ENCODE measurements around the gene BLVRA. TPM values are rescaled to one million over a fixed set of nuclear protein-coding genes. Genes with fewer than 3 reads are reported as not detected.

Gene BLVRA
- total RNA-seq, 6 donors from 2014 or later: 77.5 to 112 (median 105) TPM

GRCh38 chr7:43850348-43851116 lies 92.1 kb downstream of the BLVRA start:
- Histone ChIP-seq H3K36me3 (no peaks in the 10 kb centered on the region), H3K4me1 (no peaks in the 10 kb centered on the region), H3K27me3 (no peaks in the 10 kb centered on the region), H3K9me3 (no peaks in the 10 kb centered on the region), H3K4me3 (no peak overlapping the region), H3K27ac (no peak overlapping the region)
- ATAC-seq (ENCODE audit: low FRiP score in 2 of 2) (no peak), DNase-seq (no peak)
- no peak for TF ChIP-seq EP300 (IDR thresholded peaks at IDR 0.05)
- no peak for TF ChIP-seq CTCF (IDR thresholded peaks at IDR 0.05)
- TF ChIP-seq POLR2AphosphoS5 (IDR thresholded peaks at IDR 0.05): no peak
- no peak for TF ChIP-seq POLR2A (IDR thresholded peaks at IDR 0.05)
- 89 to 91% methylated on average over 5 of the region's 5 CpGs for WGBS, 2 donors

- H3K4me1 ChIP-seq: no peaks in the 10 kb centered on the region
- H3K36me3 ChIP-seq: no peaks in the 10 kb centered on the region
- H3K9me3 ChIP-seq: no peaks in the 10 kb centered on the region
- ATAC-seq (ENCODE audit: low FRiP score in 2 of 2) (no peak), DNase-seq (no peak)
- H3K4me3 ChIP-seq: no peak overlapping the region
- no peak overlapping the region for H3K27ac ChIP-seq
- 86 to 88% methylated on average over 2 of the region's 2 CpGs for WGBS, 2 donors
- H3K27me3 ChIP-seq: no peaks in the 10 kb centered on the region
- no peak for TF ChIP-seq POLR2AphosphoS5 (IDR thresholded peaks at IDR 0.05)
- no peak for TF ChIP-seq POLR2A (IDR thresholded peaks at IDR 0.05)
- no peak for TF ChIP-seq EP300 (IDR thresholded peaks at IDR 0.05)
- no peak for TF ChIP-seq CTCF (IDR thresholded peaks at IDR 0.05)
These were observed 93.3 kb downstream of the BLVRA start for GRCh38 chr7:43851805-43852204.

- H3K4me3 ChIP-seq: no peak overlapping the region
- H3K4me1 ChIP-seq: no peaks in the 10 kb centered on the region
- TF ChIP-seq CTCF (IDR thresholded peaks at IDR 0.05) (no peak), EP300 (IDR thresholded peaks at IDR 0.05) (no peak), POLR2AphosphoS5 (IDR thresholded peaks at IDR 0.05) (no peak), POLR2A (IDR thresholded peaks at IDR 0.05) (no peak)
- no peaks in the 10 kb centered on the region for H3K27me3 ChIP-seq
- H3K9me3 ChIP-seq: no peaks in the 10 kb centered on the region
- no peak overlapping the region for H3K27ac ChIP-seq
- H3K36me3 ChIP-seq: no peaks in the 10 kb centered on the region
- DNase-seq (no peak), ATAC-seq (ENCODE audit: low FRiP score in 2 of 2) (no peak)
These were observed 96.7 kb downstream of the BLVRA start for GRCh38 chr7:43855176-43855575.

- no peak for TF ChIP-seq EP300 (IDR thresholded peaks at IDR 0.05)
- TF ChIP-seq CTCF (IDR thresholded peaks at IDR 0.05): no peak
- TF ChIP-seq POLR2AphosphoS5 (IDR thresholded peaks at IDR 0.05): no peak
- TF ChIP-seq POLR2A (IDR thresholded peaks at IDR 0.05): no peak
- 91 to 98% methylated on average over 4 of the region's 4 CpGs for WGBS, 2 donors
- no peaks in the 10 kb centered on the region for H3K36me3 ChIP-seq
- no peaks in the 10 kb centered on the region for H3K27me3 ChIP-seq
- H3K9me3 ChIP-seq: no peaks in the 10 kb centered on the region
- no peak overlapping the region for H3K27ac ChIP-seq
- DNase-seq (no peak), ATAC-seq (ENCODE audit: low FRiP score in 2 of 2) (no peak)
- H3K4me1 ChIP-seq: no peaks in the 10 kb centered on the region
- no peak overlapping the region for H3K4me3 ChIP-seq
These were observed 97.8 kb downstream of the BLVRA start for GRCh38 chr7:43856316-43856715.

Other genes starting within 250 kb of the BLVRA start
- 10 to 100 TPM; 18.2 to 78.0 (median 38.6) TPM for gene STK17A, start 175.6 kb upstream of the BLVRA start, total RNA-seq
- gene COA1, start 29.2 kb upstream of the BLVRA start, total RNA-seq: 10 to 100 TPM; 37.5 to 65.9 (median 44.9) TPM
- gene MRPS24, start 110.8 kb downstream of the BLVRA start, total RNA-seq: 10 to 100 TPM; 28.7 to 80.0 (median 53.6) TPM
- 10 to 100 TPM; 24.1 to 31.4 (median 29.4) TPM for gene URGCP, start 147.9 kb downstream of the BLVRA start, total RNA-seq
- gene UBE2D4, start 167.8 kb downstream of the BLVRA start, total RNA-seq: 10 to 100 TPM in 5 of 6 donors, 1 to 10 TPM in 1; 4.9 to 24.9 (median 17.4) TPM
- gene SPDYE1, start 239.2 kb downstream of the BLVRA start, total RNA-seq: not detected

All from upper lobe of left lung (tissue), 6 donors.